Mononuclear cell (primary cell): ENCODE measurements around the gene PCBP1. TPM values are rescaled to one million over a fixed set of nuclear protein-coding genes. Genes with fewer than 3 reads are reported as not detected.
"Not testable (repeated sequence)": the region's sequence is repeated elsewhere in the genome, so short reads cannot be mapped to it uniquely, and the experiment has no call there.

Experiments used
- H3K27me3 ChIP-seq: 2 replicates; pipeline ENCODE4 v1.6.0; 2011; ENCODE audit warnings: low read length, control low read depth; ENCODE audit not compliant: insufficient read depth
- H3K4me1 ChIP-seq: 2 replicates; pipeline ENCODE4 v1.5.1; 2011; ENCODE audit warnings: mild to moderate bottlenecking, low read length, control low read depth; ENCODE audit not compliant: insufficient read depth
- H3K4me3 ChIP-seq: 2 replicates; pipeline ENCODE4 v1.5.1; 2011; ENCODE audit warnings: mild to moderate bottlenecking, low read length, moderate library complexity
- H3K9me3 ChIP-seq: 2 replicates; pipeline ENCODE4 v1.5.1; 2011; ENCODE audit warnings: low read depth, mild to moderate bottlenecking, control low read depth, low read length
- total RNA-seq: library from RNA; depleted of rRNA; stranded (reverse); fragments of >200 nt; gene quantifications from one replicate; pipeline ENCODE4 v1.2.3, GENCODE V29; 2012

Gene PCBP1
- total RNA-seq, 1 donor: 91.0 TPM

DNA sequence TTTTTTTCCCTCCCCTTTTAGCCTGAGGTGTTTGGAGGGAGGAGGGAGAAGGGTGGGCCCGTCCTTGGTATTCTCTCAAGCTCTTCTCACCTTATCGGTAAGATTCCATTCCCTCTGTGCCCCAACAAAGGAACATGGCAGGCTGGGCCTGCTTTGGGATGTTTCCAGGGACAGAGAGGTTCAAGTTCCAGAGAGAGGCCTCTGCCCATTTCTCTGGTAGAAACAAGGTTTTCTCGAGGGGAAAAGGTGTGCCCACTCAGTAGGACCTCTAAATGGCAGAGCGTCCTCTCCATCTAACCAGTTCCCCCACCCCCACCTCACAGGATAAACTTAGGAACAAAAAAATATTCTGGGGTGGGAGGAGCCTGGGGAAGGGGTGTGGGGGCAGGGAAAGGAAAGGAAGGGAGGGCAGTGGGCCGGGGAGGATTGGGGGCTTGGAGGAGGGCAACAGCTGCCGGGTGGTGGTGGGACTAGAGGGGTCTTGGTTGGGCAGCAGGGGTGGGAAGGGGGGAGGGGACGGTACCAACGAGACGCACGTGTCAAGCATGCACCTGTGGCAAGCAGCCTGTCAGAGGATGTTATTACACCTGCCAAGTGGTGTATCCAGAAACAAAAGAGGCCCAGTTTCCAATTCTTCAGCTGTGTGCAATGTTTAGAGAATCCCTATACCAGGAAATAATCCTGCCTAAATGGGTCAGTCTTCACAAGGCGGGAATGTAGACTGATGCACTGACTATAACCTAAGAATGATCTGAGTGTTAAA, 2.1 kb downstream of the PCBP1 start:
- Histone ChIP-seq H3K4me3 (peak overlapping the region; percentile 99), H3K9me3 (no peaks in the 10 kb centered on the region), H3K27me3 (no peaks in the 10 kb centered on the region), H3K4me1 (peaks cover 71% of the 10 kb centered on the region)

DNA sequence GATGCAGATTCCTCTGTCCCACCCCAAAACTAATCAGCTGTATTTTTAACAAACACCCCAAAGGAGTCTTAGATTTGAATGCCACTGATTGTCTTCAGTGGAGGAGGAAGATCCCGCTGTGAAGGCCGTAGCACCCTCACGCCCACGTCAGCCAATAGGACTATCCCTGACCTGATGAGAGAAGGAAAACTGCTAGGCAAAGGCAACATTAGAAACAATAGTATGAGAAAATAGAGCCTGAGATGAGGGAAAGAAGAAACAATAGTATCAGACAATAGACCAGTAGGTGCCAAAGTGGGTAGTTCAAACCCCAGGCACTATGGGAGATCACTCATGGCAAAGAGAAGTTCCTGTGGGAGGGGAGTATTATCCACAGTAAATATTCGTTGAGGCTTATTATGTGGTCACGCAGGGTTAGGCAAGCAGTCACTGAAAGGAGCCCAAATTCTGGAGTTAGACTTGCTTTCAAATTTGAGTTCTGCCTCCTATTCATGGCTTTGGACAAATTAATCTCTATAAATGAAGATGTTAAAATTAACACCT, 2.8 kb downstream of the PCBP1 start:
- Histone ChIP-seq H3K4me3 (peak overlapping the region; percentile 99), H3K9me3 (no peaks in the 10 kb centered on the region), H3K4me1 (peaks cover 73% of the 10 kb centered on the region)

DNA sequence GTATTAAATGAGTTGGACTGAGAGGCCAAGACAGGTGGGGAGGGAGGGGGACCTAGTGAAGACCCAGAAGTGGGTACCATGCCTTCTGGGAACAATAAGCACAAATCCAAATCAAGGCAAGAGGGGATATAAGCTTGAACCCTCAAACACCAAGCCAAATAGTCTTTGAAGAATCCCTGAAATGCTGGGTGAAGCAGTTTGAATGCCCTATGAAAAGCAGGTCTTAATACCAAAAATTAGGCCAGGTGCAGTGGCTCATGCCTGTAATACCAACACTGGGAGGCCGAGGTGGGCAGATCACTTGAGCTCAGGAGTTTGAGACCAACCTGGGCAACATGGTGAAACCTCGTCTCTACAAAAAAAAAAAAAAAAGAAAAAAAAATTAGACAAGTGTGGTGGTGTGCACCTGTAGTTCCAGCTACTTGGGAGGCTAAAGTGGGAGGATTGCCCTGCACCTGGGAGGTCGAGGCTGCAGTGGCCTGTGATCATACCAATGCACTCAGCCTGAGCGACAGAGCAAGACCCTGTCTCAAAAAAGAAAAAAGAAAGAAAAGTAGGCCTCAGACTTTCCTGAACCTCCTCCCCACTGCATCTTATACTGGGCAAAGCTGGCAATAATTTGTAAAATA, 3.5 kb downstream of the PCBP1 start:
- Histone ChIP-seq H3K27me3 (no peaks in the 10 kb centered on the region), H3K9me3 (no peaks in the 10 kb centered on the region), H3K4me1 (peaks cover 73% of the 10 kb centered on the region), H3K4me3 (no peak overlapping the region)

More for the DNA sequence above, 2.8 kb downstream of the PCBP1 start:
- H3K27me3 ChIP-seq: no peaks in the 10 kb centered on the region

DNA sequence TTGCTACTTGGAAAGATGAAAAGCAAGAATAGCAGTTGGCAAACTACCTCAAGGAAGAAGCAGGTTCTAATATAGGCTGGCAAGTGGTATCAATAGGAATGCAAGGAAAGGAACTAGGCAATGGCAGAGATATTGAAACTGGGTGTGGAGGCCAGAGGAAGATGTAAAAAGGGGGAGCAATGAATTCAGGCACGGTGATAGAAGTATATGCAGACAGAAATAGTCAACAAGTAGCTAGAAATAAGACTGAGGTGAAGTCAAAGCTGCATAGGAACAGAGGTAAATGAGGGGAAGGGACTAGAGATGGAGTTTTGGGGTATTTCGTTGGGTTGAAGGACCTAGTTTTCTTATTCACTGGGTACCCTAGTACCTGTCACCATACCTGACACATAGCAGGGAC, 4.1 kb downstream of the PCBP1 start:
- no peaks in the 10 kb centered on the region for H3K27me3 ChIP-seq
- peaks cover 73% of the 10 kb centered on the region for H3K4me1 ChIP-seq
- H3K9me3 ChIP-seq: no peaks in the 10 kb centered on the region
- no peak overlapping the region for H3K4me3 ChIP-seq

DNA sequence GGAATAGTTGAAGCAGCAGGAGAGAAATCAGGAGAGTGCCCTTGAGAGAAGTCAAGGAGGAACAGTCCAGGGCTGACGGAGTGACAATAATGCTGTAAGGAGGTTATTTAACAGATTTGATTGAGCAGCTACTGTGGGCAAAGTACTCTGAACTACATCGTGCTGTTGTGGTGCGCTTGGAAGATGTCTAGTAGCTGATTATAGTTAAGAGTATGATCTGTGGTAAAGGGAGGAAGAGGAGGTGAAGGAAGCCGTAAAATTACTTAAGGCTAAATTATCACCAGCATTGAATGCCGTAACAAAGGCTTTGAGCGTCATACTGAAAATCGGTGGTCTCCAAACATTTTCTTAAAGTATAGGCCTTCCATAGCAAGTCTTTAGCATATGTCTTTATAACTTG, 4.5 kb downstream of the PCBP1 start:
- Histone ChIP-seq H3K27me3 (no peaks in the 10 kb centered on the region), H3K4me1 (peaks cover 75% of the 10 kb centered on the region), H3K4me3 (no peak overlapping the region), H3K9me3 (no peaks in the 10 kb centered on the region)

DNA sequence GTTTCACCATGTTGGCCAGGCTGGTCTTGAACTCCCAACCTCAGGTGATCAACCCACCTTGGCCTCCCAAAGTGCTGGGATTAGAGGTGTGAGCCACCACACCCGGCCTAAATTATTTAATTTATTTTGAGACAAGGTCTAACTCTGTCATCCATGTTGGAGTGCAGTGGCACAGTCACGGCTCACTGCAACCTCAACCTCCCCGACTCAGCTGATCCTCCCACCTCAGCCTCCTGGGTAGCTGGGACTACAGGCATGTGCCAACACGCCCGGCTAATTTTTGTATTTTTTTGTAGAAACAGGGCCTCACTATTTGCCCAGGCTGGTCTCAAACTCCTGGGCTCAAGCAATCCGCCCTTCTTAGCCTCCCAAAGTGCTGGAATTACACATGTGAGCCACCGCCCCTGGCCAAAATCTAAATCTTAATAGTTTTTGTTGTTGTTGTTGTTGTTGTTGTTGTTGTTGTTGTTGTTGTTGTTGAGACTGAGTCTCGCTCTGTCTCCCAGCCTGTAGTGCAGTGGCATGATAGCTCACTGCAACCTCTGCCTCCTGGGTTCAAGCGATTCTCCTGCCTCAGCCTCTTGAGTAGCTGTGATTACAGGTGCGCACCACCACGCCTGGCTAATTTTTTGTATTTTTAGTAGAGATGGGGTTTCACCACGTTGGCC, 5.4 kb downstream of the PCBP1 start:
- H3K4me3 ChIP-seq, H3K27me3 ChIP-seq, H3K9me3 ChIP-seq: not testable (repeated sequence)
- peaks cover 75% of the 10 kb centered on the region for H3K4me1 ChIP-seq

DNA sequence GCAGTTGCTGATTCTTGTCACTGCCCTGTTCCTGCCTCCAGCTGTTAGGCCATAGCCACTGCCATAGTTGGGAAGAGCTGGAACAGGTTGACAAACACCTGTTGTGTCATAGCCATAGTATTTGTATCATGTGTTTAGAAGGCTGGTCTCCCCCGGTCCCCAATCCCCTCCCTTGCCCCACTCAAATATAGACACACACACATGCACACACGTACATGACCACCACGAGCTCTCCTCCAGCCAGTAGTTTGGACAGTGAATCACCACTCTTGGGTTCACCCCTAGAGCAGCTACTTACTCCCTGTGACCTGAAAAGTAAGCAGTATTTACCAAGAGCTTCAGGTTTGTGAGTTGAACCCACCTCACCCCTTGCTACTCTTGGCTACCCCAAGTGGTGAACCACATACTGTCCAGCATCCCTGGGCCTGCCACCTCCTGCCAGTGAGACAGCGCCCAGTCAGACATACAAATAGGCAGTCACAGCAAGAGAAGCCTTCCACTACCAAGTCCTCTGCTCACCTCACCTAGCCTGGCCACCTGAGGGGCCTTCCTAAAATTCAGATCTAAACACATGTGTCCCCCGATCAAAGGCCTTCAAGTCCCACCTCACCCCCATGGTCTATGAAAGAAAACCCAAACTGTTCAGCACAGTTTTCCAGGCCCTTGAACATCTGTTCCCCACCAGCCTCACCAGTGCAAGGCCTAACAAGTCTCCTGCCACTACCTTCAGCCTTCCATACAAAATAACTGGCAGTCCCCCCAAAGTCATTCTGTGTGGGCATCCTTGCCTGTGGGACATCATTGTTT, 7.1 kb downstream of the PCBP1 start:
- Histone ChIP-seq H3K4me1 (peaks cover 71% of the 10 kb centered on the region), H3K27me3 (no peaks in the 10 kb centered on the region), H3K4me3 (peak overlapping the region; percentile 15), H3K9me3 (no peaks in the 10 kb centered on the region)

DNA sequence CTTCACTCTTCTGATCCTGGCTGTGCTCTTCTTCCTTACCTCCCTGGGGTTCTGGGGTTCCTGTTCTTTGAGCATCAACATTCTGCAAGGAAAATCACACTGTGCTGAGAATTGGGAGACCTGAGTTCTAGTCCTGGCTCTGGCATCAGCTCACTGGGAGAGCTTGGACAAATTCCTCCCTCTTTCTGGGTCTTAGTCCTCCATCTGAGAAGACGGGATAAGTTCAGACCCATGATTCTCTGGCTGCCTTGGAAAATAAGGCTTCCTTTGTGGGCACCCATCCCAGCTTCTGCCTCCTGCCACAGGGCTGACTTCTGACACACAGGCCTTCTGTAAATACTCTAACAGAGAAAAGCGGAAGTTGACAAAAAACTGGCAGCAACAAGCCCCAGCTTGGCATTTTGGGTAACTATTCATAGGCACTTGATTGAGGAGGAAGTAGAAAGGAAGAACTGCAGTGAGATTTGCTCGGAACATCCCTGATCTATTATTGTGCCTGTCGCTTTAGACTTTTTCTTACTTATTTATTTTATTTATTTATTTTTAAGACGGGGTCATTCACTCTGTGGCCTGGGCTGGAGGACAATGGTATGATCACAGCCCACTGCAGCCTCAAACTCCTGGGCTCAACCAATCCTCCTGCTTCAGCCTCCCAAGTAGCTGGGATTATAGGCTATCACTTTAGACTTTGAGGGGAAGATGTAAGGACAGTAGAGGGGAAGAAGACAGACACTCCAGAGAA, 7.9 kb downstream of the PCBP1 start:
- Histone ChIP-seq H3K4me1 (peaks cover 63% of the 10 kb centered on the region), H3K4me3 (peak overlapping the region; percentile 15), H3K9me3 (no peaks in the 10 kb centered on the region), H3K27me3 (no peaks in the 10 kb centered on the region)

DNA sequence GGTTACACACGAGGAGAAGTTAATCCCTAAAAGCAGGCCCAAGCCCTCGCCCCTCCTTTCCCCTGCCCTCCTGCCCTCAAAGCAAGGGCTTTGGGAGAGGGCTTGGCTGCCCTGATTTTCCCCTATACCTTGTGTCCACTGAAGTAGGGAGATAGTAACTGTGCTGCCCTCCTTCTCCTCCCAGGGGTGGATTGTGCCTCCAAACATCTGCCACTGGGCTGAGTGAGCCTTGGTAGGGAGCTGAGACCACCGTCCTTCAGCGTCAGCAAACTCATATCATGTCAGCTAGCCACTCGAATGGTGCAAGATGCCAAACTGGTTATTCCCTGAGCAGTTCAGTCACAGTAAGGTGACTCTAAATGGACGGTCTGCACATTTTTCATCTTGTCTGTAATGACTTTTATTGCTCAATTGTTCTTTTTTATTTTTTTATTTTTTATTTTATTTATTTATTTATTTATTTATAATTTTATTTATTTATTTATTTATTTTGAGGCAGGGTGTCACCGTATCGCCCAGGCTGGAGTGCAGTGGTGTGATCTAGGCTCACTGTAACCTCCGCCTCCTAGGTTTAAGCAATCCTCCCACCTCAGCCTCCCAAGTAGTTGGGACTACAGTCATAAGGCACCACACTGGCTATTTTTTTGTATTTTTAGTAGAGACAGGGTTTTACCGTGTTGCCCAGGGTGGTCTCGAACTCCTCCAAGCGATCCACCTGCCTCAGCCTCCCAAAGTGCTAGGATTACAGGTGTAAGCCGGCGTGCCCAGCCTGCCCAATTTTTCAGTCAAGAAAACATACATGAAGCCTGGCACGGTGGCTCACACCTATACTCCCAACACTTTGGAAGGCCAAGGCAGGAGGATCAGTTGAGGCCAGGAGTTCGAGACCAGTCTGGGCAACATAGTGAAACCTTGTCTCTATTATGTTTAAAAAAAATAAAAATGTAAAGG, 8.7 kb downstream of the PCBP1 start:
- no peak overlapping the region for H3K4me3 ChIP-seq

DNA sequence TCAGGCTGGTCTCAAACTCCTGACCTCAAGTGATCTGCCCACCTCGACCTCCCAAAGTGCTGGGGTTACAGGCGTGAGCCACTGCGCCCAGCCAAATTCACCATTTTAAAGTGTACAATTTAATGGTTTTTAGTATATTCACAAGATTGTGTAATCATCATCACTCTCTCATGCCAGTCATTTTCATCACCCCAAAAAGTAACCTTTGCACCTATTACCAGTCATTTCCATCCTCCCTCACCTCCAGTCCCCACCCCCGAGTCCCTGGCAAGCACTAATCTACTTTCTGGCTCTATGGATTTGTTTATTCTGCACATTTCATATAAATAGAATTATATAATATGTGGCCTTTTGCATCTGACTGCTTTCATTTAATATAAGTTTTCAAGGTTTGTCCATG, 10.8 kb downstream of the PCBP1 start:
- no peaks in the 10 kb centered on the region for H3K9me3 ChIP-seq

More for the DNA sequence above, 8.7 kb downstream of the PCBP1 start:
- Histone ChIP-seq H3K9me3 (no peaks in the 10 kb centered on the region), H3K4me1 (peaks cover 54% of the 10 kb centered on the region), H3K27me3 (no peaks in the 10 kb centered on the region)

DNA sequence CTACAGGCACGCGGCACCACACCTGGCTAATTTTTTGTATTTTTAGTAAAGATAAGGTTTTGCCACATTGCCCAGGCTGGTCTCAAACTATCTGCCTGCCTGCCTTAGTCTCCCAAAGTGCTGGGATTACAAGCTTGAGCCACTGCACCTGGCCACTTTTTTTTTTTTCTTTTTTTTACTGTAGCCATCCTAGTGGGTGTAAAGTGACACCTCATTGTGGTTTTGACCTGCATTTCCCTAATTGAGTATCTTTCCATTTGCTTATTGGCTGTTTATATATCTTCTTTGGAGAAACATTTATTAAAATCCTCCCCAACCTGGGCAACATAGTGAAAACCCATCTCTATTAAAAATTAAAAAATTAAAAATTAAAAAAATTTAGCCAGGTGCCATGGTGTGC, 12.0 kb downstream of the PCBP1 start:
- Histone ChIP-seq H3K9me3 (no peaks in the 10 kb centered on the region), H3K4me3 (no peak overlapping the region), H3K4me1 (peaks cover 40% of the 10 kb centered on the region), H3K27me3 (no peaks in the 10 kb centered on the region)

More for the DNA sequence above, 10.8 kb downstream of the PCBP1 start:
- no peaks in the 10 kb centered on the region for H3K27me3 ChIP-seq
- no peak overlapping the region for H3K4me3 ChIP-seq
- peaks cover 41% of the 10 kb centered on the region for H3K4me1 ChIP-seq

DNA sequence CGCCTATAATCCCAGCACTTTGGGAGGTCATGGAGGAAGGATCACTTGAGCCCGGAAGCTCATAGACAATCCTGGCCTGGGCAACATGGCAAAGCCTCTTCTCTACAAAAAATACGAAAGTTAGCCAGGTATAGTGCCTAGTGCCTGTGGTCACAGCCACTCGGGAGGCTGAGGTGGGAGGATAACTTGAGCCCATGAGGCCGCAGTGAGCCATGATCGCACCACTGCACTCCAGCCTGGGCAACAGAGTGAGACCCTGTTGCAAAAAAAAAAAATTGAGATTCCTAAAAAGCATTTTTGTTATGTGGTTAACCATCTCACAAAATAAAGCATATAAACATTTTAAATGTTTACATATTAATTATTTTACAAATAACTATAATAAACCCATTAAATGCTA, 13.9 kb downstream of the PCBP1 start:
- Histone ChIP-seq H3K9me3 (no peaks in the 10 kb centered on the region), H3K27me3 (no peaks in the 10 kb centered on the region), H3K4me1 (peaks cover 34% of the 10 kb centered on the region), H3K4me3 (no peak overlapping the region)

DNA sequence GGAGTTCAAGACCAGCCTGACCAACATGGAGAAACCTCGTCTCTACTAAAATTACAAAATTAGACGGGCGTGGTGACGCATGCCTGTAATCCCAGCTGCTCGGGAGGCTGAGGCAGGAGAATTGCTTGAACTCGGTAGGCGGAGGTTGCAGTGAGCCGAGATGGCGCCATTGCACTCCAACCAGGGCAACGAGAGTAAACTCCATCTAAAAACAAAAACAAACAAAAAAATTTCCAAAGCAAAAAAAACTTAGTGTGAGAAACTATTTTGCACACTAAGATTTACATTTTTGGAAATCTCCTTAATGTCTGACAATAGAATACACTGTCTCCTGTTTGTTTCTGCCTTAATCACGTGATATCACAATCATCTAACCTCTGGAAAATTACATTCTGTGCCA, 14.4 kb downstream of the PCBP1 start:
- not testable (repeated sequence) for H3K4me3 ChIP-seq, H3K9me3 ChIP-seq, H3K27me3 ChIP-seq
- H3K4me1 ChIP-seq: peaks cover 28% of the 10 kb centered on the region
